ENCODE measurements around the gene EXOC2.

The EXOC2 gene

GRCh38 chr6:443621-444159 lies 249.2 kb downstream of the EXOC2 start:
- DNase-seq (ENCODE audit: insufficient read length, low spot score) (no peak), FAIRE-seq (no peak)
- no peak for TF ChIP-seq POU2F2 (IDR thresholded peaks at IDR 0.05; ENCODE audit: low read depth, low read length)

GRCh38 chr6:441126-441920 lies 251.6 kb downstream of the EXOC2 start:
- no peak for FAIRE-seq

DNA sequence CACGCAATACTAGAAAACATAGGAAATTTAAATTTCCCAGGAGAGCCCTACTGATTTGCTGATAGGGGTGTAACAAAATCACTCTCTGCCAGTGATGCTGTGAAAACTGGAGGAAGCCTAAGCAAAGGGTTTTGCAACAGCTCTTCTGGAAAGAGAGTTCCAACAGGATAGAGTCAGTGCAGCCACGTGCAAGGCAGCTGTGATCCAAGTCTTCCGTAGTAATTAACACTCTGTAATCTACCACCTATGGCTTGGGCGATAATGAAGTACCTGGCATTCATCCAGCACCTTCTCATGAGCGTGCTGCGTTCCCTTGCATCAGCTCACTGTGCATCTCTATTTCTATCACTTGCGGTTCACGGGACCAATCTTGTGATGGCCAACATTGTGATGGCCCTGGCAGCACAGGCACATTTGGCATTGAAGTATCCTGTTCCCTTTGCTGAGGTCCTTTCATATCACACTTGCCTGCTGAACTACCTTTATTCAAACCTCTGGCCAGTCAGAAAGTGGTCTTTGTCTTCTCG lies 253.2 kb downstream of the EXOC2 start:
- FAIRE-seq, result no peak
- no peak for TF ChIP-seq SPI1 (IDR thresholded peaks at IDR 0.05; ENCODE audit: low read depth, low read length)
- TF ChIP-seq TAF1 (IDR thresholded peaks at IDR 0.05; ENCODE audit: low read depth, low read length), result no peak
- no peak for DNase-seq (ENCODE audit: insufficient read length, low spot score)

More at GRCh38 chr6:441126-441920, 251.6 kb downstream of the EXOC2 start:
- DNase-seq (ENCODE audit: insufficient read length, low spot score), result no peak
- TF ChIP-seq POLR2A (IDR thresholded peaks at IDR 0.05; ENCODE audit: low read depth, low read length) (no peak), TAF1 (IDR thresholded peaks at IDR 0.05; ENCODE audit: low read depth, low read length) (no peak), POU2F2 (IDR thresholded peaks at IDR 0.05; ENCODE audit: low read depth, low read length) (no peak), PAX5 (IDR thresholded peaks at IDR 0.05; ENCODE audit: insufficient read depth, low read length, severe bottlenecking) (no peak), SPI1 (IDR thresholded peaks at IDR 0.05; ENCODE audit: low read depth, low read length) (no peak), POLR2AphosphoS5 (IDR thresholded peaks at IDR 0.05; ENCODE audit: low read depth, low read length) (no peak)

GRCh38 chr6:438634-439170 lies 254.2 kb downstream of the EXOC2 start:
- no peak for TF ChIP-seq POU2F2 (IDR thresholded peaks at IDR 0.05; ENCODE audit: low read depth, low read length)
- TF ChIP-seq PAX5 (IDR thresholded peaks at IDR 0.05; ENCODE audit: insufficient read depth, low read length, severe bottlenecking), result no peak
- TF ChIP-seq TAF1 (IDR thresholded peaks at IDR 0.05; ENCODE audit: low read depth, low read length), result no peak
- TF ChIP-seq POLR2A (IDR thresholded peaks at IDR 0.05; ENCODE audit: low read depth, low read length), result no peak
- no peak for TF ChIP-seq POLR2AphosphoS5 (IDR thresholded peaks at IDR 0.05; ENCODE audit: low read depth, low read length)
- TF ChIP-seq SPI1 (IDR thresholded peaks at IDR 0.05; ENCODE audit: low read depth, low read length), result no peak
- no peak for DNase-seq (ENCODE audit: insufficient read length, low spot score)
- no peak for FAIRE-seq

GRCh38 chr6:437037-437392 lies 255.9 kb downstream of the EXOC2 start:
- DNase-seq (ENCODE audit: insufficient read length, low spot score) (no peak), FAIRE-seq (no peak)

GRCh38 chr6:436308-437036 lies 256.5 kb downstream of the EXOC2 start:
- TF ChIP-seq PAX5 (IDR thresholded peaks at IDR 0.05; ENCODE audit: insufficient read depth, low read length, severe bottlenecking) (no peak), POU2F2 (IDR thresholded peaks at IDR 0.05; ENCODE audit: low read depth, low read length) (no peak), SPI1 (IDR thresholded peaks at IDR 0.05; ENCODE audit: low read depth, low read length) (no peak), POLR2AphosphoS5 (IDR thresholded peaks at IDR 0.05; ENCODE audit: low read depth, low read length) (no peak), POLR2A (IDR thresholded peaks at IDR 0.05; ENCODE audit: low read depth, low read length) (no peak), TAF1 (IDR thresholded peaks at IDR 0.05; ENCODE audit: low read depth, low read length) (no peak)
- FAIRE-seq (no peak), DNase-seq (ENCODE audit: insufficient read length, low spot score) (no peak)

More at GRCh38 chr6:437037-437392, 255.9 kb downstream of the EXOC2 start:
- TF ChIP-seq POLR2A (IDR thresholded peaks at IDR 0.05; ENCODE audit: low read depth, low read length) (no peak), PAX5 (IDR thresholded peaks at IDR 0.05; ENCODE audit: insufficient read depth, low read length, severe bottlenecking) (no peak), POLR2AphosphoS5 (IDR thresholded peaks at IDR 0.05; ENCODE audit: low read depth, low read length) (no peak), TAF1 (IDR thresholded peaks at IDR 0.05; ENCODE audit: low read depth, low read length) (no peak), SPI1 (IDR thresholded peaks at IDR 0.05; ENCODE audit: low read depth, low read length) (no peak), POU2F2 (IDR thresholded peaks at IDR 0.05; ENCODE audit: low read depth, low read length) (no peak)

DNA sequence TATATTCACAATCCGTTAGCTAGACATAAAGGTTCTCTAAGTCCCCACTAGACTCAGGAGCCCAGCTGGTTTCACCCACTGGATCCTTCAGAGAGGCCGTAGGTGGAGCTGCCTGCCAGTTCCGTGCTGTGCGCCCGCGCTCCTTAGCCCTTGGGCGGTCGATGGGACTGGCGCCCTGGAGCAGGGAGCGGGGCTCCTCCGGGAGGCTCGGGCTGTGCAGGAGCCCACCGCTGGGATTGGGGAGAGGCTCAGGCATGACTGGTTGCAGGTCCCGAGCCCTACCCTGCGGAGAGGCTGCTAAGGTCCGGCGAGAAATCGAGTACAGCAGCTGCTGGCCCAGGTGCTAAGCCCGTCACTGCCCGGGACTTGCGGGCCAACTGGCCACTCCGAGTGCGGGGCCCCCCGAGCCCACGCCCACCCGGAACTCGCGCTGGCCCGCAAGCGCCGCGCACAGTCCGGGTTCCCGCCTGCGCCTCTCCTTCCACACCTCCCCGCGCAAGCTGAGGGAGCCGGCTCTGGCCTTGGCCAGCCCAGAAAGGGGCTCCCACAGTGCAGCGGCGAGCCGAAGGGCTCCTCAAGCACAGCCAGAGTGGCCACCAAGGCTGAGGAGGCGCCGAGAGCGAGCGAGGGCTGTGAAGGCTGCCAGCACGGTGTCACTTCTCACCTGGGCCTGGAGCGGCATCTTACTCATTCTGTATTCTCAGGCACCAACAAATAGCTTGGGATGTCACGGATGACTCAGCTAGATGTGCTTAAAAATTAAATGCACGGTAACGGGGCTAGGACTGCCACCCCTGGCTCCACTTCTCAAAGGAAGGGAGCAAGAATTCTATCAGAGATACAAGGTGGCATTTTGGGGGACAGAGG lies 257.3 kb downstream of the EXOC2 start:
- DNase-seq (ENCODE audit: insufficient read length, low spot score), result no peak
- peak; percentile 35 for FAIRE-seq
- TF ChIP-seq PAX5 (IDR thresholded peaks at IDR 0.05; ENCODE audit: insufficient read depth, low read length, severe bottlenecking) (no peak), POLR2AphosphoS5 (IDR thresholded peaks at IDR 0.05; ENCODE audit: low read depth, low read length) (no peak)
